GM13976 (cell line): ENCODE results near the gene SAP30BP.

Source experiments
- DNase-seq: peaks from one replicate; pipeline ENCODE4 v3.0.0; 2012; ENCODE audit warnings: low spot score
- CTCF ChIP-seq: IDR thresholded peaks from 2 replicates; pipeline ENCODE4 v1.5.1; 2012; ENCODE audit warnings: borderline replicate concordance, mild to moderate bottlenecking; ENCODE audit not compliant: insufficient read depth; ENCODE audit errors: extremely low read depth, missing control alignments, control extremely low read depth
- in situ Hi-C: fragments of 300-500 bp; cut with MboI; formaldehyde crosslinking; loops from one replicate; pipeline ENCODE4 v1.12.0; 2022; ENCODE audit warnings: low sequenced_read_pairs, mixed read lengths, inconsistent platforms; ENCODE audit not compliant: unreplicated experiment

Gene SAP30BP

GRCh38 chr17:75740215-75740614, 73.1 kb downstream of the SAP30BP start:
- TF ChIP-seq CTCF = no peak
- in situ Hi-C loops = loop anchor here (10.0 kb wide), 1 partner anchor 125 kb away; no protein-coding TSS in a partner anchor
- no peak for DNase-seq

- in situ Hi-C loops = loop anchor here (10.0 kb wide), 1 partner anchor 126 kb away; no protein-coding TSS in a partner anchor
- no peak for TF ChIP-seq CTCF
- DNase-seq = no peak
These were observed 73.5 kb downstream of the SAP30BP start for GRCh38 chr17:75740631-75741077.

- in situ Hi-C loops = loop anchor here (10.0 kb wide), 1 partner anchor 128 kb away; no protein-coding TSS in a partner anchor
These were observed 75.2 kb downstream of the SAP30BP start for GRCh38 chr17:75742337-75742736.

GRCh38 chr17:75743625-75744206, 76.6 kb downstream of the SAP30BP start:
- in situ Hi-C loops = loop anchor here (10.0 kb wide), 1 partner anchor 129 kb away; no protein-coding TSS in a partner anchor
- no peak for DNase-seq
- no peak for TF ChIP-seq CTCF

More at GRCh38 chr17:75742337-75742736, 75.2 kb downstream of the SAP30BP start:
- no peak for DNase-seq
- no peak for TF ChIP-seq CTCF

- in situ Hi-C loops = loop anchor here (10.0 kb wide), 1 partner anchor 134 kb away; no protein-coding TSS in a partner anchor
- TF ChIP-seq CTCF = no peak
- DNase-seq = no peak
These were observed 81.6 kb downstream of the SAP30BP start for GRCh38 chr17:75748706-75749105.

GRCh38 chr17:75749545-75750389, 82.6 kb downstream of the SAP30BP start:
- peak; percentile 88 for TF ChIP-seq CTCF
- in situ Hi-C loops = loop anchor here (10.0 kb wide), 1 partner anchor 135 kb away; no protein-coding TSS in a partner anchor
- DNase-seq = peak; percentile 89
